ENCODE measurements around the gene KCTD3.

The KCTD3 gene

GRCh38 chr1:215650446-215651149 lies 83.5 kb downstream of the KCTD3 start:
- no peak for TF ChIP-seq CTCF (IDR thresholded peaks at IDR 0.05; ENCODE audit: extremely low read depth, insufficient read depth, missing control alignments)
- in situ Hi-C loops (cut with MboI; ENCODE audit: low pct_unique_long_range_greater_than_20kb, low sequenced_read_pairs, unreplicated experiment) = no loop called here
- no peak for DNase-seq (ENCODE audit: low spot score)

GRCh38 chr1:215651867-215652266 lies 84.8 kb downstream of the KCTD3 start:
- DNase-seq (ENCODE audit: low spot score) = no peak
- in situ Hi-C loops (cut with MboI; ENCODE audit: low pct_unique_long_range_greater_than_20kb, low sequenced_read_pairs, unreplicated experiment) = no loop called here
- no peak for TF ChIP-seq CTCF (IDR thresholded peaks at IDR 0.05; ENCODE audit: extremely low read depth, insufficient read depth, missing control alignments)

GRCh38 chr1:215652371-215652770 lies 85.3 kb downstream of the KCTD3 start:
- TF ChIP-seq CTCF (IDR thresholded peaks at IDR 0.05; ENCODE audit: extremely low read depth, insufficient read depth, missing control alignments) = no peak
- in situ Hi-C loops (cut with MboI; ENCODE audit: low pct_unique_long_range_greater_than_20kb, low sequenced_read_pairs, unreplicated experiment) = no loop called here
- DNase-seq (ENCODE audit: low spot score) = no peak

GRCh38 chr1:215657047-215657446 lies 89.9 kb downstream of the KCTD3 start:
- in situ Hi-C loops (cut with MboI; ENCODE audit: low pct_unique_long_range_greater_than_20kb, low sequenced_read_pairs, unreplicated experiment) = no loop called here
- DNase-seq (ENCODE audit: low spot score) = no peak
- TF ChIP-seq CTCF (IDR thresholded peaks at IDR 0.05; ENCODE audit: extremely low read depth, insufficient read depth, missing control alignments) = no peak

GRCh38 chr1:215660259-215660658 lies 93.2 kb downstream of the KCTD3 start:
- DNase-seq (ENCODE audit: low spot score) = no peak
- in situ Hi-C loops (cut with MboI; ENCODE audit: low pct_unique_long_range_greater_than_20kb, low sequenced_read_pairs, unreplicated experiment) = no loop called here
- no peak for TF ChIP-seq CTCF (IDR thresholded peaks at IDR 0.05; ENCODE audit: extremely low read depth, insufficient read depth, missing control alignments)

- in situ Hi-C loops (cut with MboI; ENCODE audit: low pct_unique_long_range_greater_than_20kb, low sequenced_read_pairs, unreplicated experiment) = no loop called here
- no peak for TF ChIP-seq CTCF (IDR thresholded peaks at IDR 0.05; ENCODE audit: extremely low read depth, insufficient read depth, missing control alignments)
- DNase-seq (ENCODE audit: low spot score) = no peak
Measured at GRCh38 chr1:215661033-215661432, 93.9 kb downstream of the KCTD3 start.
